RWPE1 (cell line): Measurements from ENCODE around the gene DUOXA1.

Source experiments
- CTCF ChIA-PET: fragments of 350-600 bp; sonication (Branson Sonifier 250); formaldehyde crosslinking; extraction: SDS; loops from one replicate; lab custom pipeline; 2021; lab: Yijun Ruan, JAX
- POLR2A ChIA-PET: fragments of 400-600 bp; formaldehyde crosslinking; extraction: SDS; loops from one replicate; lab custom pipeline; 2020; ENCODE audit warnings: antibody characterized with exemption; ENCODE audit not compliant: low non-redundant PET; lab: Yijun Ruan, JAX
- DNase-seq: peaks from one replicate; pipeline ENCODE4 v3.0.0; 2012; ENCODE audit warnings: low spot score
- H3K27ac ChIP-seq: fragments of 450-650 bp; 2 replicates; pipeline ENCODE4 v1.5.1; 2017
- TF ChIP-seq, protein P1 (sequence below): fragments of 450-650 bp; conservative IDR thresholded peaks from 2 replicates; pipeline ENCODE4 v1.5.1; 2017; ENCODE audit warnings: low read depth, mild to moderate bottlenecking

The DUOXA1 gene

DNA sequence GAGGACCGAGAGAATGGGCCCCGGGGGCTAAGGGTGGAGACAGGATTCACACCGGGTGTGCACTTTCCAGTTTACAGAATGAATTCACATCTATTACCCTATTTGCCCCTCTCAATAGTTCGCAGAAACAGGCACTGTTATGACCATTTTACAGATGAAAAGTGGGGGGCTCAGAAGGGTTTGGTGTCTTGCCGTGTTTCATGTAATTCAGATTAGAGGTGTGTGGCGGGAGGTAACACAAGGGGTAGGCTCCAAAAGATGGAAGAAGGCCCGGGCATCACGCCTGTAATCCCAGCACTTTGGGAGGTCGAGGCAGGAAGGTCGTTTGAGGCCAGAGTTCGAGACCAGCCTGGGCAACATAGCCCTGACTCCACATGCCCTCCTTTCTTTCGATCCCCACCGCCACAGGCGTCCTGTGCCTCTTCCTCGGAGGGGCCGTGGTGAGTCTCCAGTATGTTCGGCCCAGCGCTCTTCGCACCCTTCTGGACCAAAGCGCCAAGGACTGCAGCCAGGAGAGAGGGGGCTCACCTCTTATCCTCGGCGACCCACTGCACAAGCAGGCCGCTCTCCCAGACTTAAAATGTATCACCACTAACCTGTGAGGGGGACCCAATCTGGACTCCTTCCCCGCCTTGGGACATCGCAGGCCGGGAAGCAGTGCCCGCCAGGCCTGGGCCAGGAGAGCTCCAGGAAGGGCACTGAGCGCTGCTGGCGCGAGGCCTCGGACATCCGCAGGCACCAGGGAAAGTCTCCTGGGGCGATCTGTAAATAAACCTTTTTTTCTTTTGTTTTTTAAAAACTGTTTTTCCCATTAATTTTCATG, 12.2 kb downstream of the DUOXA1 start:
- no peak overlapping the region for H3K27ac ChIP-seq
- ChIA-PET CTCF (interaction anchor here (0.5 to 1.7 kb wide), 19 partner anchors 9 to 314 kb away, joined by 3 to 11 read pairs (median 5); partner anchors contain the start of genes DUOX1 and DUOXA1), POLR2A (no interaction called here)
- no peak for DNase-seq
- TF ChIP-seq, protein P1, sequence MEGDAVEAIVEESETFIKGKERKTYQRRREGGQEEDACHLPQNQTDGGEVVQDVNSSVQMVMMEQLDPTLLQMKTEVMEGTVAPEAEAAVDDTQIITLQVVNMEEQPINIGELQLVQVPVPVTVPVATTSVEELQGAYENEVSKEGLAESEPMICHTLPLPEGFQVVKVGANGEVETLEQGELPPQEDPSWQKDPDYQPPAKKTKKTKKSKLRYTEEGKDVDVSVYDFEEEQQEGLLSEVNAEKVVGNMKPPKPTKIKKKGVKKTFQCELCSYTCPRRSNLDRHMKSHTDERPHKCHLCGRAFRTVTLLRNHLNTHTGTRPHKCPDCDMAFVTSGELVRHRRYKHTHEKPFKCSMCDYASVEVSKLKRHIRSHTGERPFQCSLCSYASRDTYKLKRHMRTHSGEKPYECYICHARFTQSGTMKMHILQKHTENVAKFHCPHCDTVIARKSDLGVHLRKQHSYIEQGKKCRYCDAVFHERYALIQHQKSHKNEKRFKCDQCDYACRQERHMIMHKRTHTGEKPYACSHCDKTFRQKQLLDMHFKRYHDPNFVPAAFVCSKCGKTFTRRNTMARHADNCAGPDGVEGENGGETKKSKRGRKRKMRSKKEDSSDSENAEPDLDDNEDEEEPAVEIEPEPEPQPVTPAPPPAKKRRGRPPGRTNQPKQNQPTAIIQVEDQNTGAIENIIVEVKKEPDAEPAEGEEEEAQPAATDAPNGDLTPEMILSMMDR: no peak

DNA sequence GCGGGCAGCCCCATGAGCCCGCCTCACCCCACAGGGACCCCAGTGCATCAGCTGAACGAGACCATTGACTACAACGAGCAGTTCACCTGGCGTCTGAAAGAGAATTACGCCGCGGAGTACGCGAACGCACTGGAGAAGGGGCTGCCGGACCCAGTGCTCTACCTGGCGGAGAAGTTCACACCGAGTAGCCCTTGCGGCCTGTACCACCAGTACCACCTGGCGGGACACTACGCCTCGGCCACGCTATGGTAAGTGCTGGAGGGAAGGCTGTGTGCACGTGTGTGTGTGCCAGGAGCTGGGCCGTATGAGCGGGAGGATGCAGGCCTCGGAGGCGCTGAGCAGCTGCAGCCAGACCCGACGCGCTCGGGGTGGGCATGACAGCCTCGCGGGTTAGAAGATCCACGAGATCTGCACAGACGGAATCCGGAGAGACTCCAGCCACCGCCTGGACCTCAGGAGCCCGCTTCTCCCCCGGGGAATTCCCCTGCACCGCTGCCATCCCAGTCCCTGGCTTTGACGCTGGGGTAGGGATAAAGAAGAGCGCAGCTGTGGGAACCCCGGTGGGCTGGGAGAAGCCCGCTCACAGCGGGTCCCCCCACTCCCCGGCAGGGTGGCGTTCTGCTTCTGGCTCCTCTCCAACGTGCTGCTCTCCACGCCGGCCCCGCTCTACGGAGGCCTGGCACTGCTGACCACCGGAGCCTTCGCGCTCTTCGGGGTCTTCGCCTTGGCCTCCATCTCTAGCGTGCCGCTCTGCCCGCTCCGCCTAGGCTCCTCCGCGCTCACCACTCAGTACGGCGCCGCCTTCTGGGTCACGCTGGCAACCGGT, 13.0 kb downstream of the DUOXA1 start:
- no peak overlapping the region for H3K27ac ChIP-seq
- CTCF ChIA-PET: interaction anchor here (1.0 kb wide), 1 partner anchor 18 kb away, joined by 4 read pairs; no protein-coding TSS in a partner anchor
- DNase-seq: no peak
- TF ChIP-seq, protein P1: no peak
- POLR2A ChIA-PET: no interaction called here

DNA sequence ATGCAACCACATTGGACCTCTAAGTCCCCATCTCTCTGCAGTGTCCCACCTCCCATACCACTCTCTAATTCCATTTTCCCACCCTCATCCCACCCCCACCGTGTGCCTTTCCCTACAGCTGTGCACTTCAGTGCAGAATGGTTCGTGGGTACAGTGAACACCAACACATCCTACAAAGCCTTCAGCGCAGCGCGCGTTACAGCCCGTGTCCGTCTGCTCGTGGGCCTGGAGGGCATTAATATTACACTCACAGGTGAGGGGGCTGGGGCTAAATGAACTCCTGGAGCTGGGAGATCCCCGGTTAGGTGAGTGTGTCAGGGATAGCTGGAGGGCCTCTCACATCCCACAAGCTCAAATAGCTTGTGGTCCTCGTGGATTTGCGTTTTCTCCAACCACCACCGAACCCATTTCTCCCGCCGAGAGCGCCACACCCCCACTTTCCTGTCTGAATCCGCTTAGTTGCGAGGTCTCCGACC, 13.6 kb downstream of the DUOXA1 start:
- TF ChIP-seq, protein P1: no peak
- no peak overlapping the region for H3K27ac ChIP-seq
- POLR2A ChIA-PET: no interaction called here
- CTCF ChIA-PET: interaction anchor here (1.0 kb wide), 1 partner anchor 19 kb away, joined by 4 read pairs; no protein-coding TSS in a partner anchor
- DNase-seq: no peak

DNA sequence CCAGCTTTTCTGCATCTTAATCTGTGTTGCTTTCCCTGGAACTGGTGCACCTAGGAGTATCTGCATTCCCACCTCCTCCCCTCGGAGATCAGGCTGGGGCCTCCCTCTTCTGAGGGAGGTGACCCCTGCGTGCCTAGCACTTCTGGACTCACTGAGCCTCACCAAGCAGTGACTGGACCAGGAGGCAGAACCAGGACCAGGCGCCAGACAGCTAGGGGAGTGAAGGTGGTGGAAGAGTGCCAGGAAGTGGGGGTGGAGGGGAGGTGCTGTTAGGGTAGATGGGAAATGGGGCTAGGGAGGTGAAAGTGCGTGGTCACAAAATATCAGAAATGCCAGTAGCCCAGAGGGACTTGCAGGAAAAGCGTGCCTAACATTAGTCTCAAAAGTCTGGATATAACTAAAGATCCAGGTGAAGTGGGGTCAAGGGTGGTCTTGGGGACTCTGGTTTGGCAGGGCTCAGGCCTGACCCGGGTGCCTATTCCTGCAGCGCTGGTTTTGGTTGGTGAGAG, 14.3 kb downstream of the DUOXA1 start:
- TF ChIP-seq, protein P1: no peak
- ChIA-PET CTCF (interaction anchor here (0.5 kb wide), 1 partner anchor 252 kb away, joined by 3 read pairs; no protein-coding TSS in a partner anchor), POLR2A (no interaction called here)

DNA sequence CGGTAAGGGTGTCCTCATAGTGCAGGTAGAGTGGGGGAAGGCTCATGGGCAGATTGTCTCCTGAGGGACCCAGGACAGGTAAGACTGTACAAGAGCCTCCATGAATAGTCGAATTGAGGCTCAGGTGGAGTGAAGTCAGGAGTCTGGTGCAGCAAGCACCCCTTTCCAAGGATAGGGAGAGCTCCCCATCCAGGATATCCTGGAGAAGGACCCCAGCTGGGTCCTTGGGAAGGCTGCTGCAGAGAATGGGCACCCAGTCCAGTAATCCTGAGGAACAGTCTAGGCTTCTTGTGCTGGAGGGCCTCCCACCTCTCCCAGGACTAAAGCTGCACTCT, 15.0 kb downstream of the DUOXA1 start:
- ChIA-PET CTCF (interaction anchor here (0.5 to 0.6 kb wide), 4 partner anchors 23 to 401 kb away, joined by 3 to 8 read pairs (median 3); no protein-coding TSS in a partner anchor), POLR2A (no interaction called here)
- H3K27ac ChIP-seq: no peak overlapping the region
- DNase-seq: no peak
- TF ChIP-seq, protein P1: no peak

More for the DNA sequence above, 14.3 kb downstream of the DUOXA1 start:
- no peak for DNase-seq
- H3K27ac ChIP-seq: no peak overlapping the region

DNA sequence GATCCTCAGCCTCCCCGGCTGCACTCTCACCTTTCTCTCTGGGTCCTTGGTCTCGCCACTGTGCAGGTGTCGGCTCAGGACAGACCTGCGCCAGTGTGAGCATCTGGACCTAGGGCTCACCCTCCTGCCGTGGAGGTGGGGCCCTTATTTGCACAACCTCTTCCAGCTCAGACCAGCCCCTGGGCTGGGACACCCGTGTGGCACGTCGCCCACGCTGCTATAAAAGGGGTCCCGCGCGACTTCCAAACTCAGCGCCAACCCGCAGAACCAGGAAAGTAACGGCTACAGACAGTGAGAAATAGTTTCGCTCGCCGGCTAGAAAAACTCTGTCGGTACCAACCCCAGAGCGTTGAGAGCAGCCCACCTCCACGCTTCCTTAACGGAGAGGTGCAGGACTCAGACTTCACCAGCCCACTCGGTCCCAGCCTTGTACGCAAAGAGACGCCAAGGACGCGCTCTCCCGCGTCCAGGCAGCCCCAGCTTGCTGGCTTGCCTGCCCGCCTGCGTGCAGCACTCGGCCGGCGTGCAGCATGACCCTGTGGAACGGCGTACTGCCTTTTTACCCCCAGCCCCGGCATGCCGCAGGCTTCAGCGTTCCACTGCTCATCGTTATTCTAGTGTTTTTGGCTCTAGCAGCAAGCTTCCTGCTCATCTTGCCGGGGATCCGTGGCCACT, 15.5 kb downstream of the DUOXA1 start, which contains the start of the genes DUOX2 and DUOXA2:
Gene DUOX2 (minus strand): TSS at position 97 of the 675 bp plus-strand sequence. CDS start 761 bp downstream, outside the sequence.
Gene DUOXA2 (plus strand): TSS at position 251 of the 675 bp plus-strand sequence. CDS start 280 bp downstream, at position 531.
- ChIA-PET POLR2A (no interaction called here), CTCF (interaction anchor here (0.5 to 0.6 kb wide), 3 partner anchors 24 to 401 kb away, joined by 3 to 8 read pairs (median 3); no protein-coding TSS in a partner anchor)
- TF ChIP-seq, protein P1: no peak
- H3K27ac ChIP-seq: no peak within 1 kb of the TSS
- DNase-seq: no peak
